SK-N-SH (cell line): ENCODE measurements around the gene FASTK. TPM values are rescaled to one million over a fixed set of nuclear protein-coding genes. Genes with fewer than 3 reads are reported as not detected.

Experiments
- CTCF ChIA-PET: fragments of 300-600, 350-600 bp; formaldehyde crosslinking; extraction: SDS; loops from one replicate; lab custom pipeline; 2021; lab: Yijun Ruan, JAX
- POLR2A ChIA-PET: fragments of 350-600 bp; sonication (Branson Sonifier 250); formaldehyde crosslinking; extraction: SDS; loops from one replicate; lab custom pipeline; 2020; ENCODE audit warnings: antibody characterized with exemption, inconsistent platforms; lab: Yijun Ruan, JAX
- DNase-seq: peaks from one replicate; pipeline ENCODE4 v3.0.0; 2012
- H2AFZ ChIP-seq: fragments of 200-600 bp; sonication (generic); 2 replicates; pipeline ENCODE4 v1.8.1; 2016; ENCODE audit warnings: antibody characterized with exemption, mild to moderate bottlenecking, low read depth
- H3F3A ChIP-seq: fragments of 200-600 bp; sonication (generic); replicated peaks from 2 replicates; pipeline ENCODE3; 2016; ENCODE audit warnings: antibody characterized with exemption, mild to moderate bottlenecking; ENCODE audit not compliant: insufficient read depth
- H3K27ac ChIP-seq, 2 experiments: fragments of 200-500 bp in 1 of 2; fragments of 200-600 bp in 1 of 2; sonication (Bioruptor generic) in 1 of 2; sonication (generic), shearing (Covaris generic) in 1 of 2; 2 replicates each; pipeline versions ENCODE4 v1.5.1 to v1.6.1; 2014 to 2016; ENCODE audit warnings: low read depth in 2 of 2, inconsistent platforms in 1 of 2, low read length in 1 of 2, mild to moderate bottlenecking in 1 of 2, mixed read lengths in 1 of 2
- H3K27me3 ChIP-seq: fragments of 200-600 bp; sonication (generic), shearing (Covaris generic); 2 replicates; pipeline ENCODE4 v1.6.1; 2016; ENCODE audit warnings: mixed run types; ENCODE audit not compliant: insufficient read depth
- H3K36me3 ChIP-seq, 2 experiments: fragments of 200-500 bp in 1 of 2; fragments of 200-600 bp in 1 of 2; sonication (Bioruptor generic) in 1 of 2; sonication (generic) in 1 of 2; replicated peaks in 1 of 2; 2 replicates each; pipeline versions ENCODE3 to v1.5.1; 2014 to 2016; ENCODE audit warnings: low read length in 1 of 2, mild to moderate bottlenecking in 1 of 2; ENCODE audit not compliant: insufficient read depth in 2 of 2, control insufficient read depth in 1 of 2
- H3K4me1 ChIP-seq, 2 experiments: fragments of 200-500 bp in 1 of 2; fragments of 200-600 bp in 1 of 2; sonication (Bioruptor generic) in 1 of 2; sonication (generic), shearing (Covaris generic) in 1 of 2; 2 replicates each; pipeline versions ENCODE4 v1.5.1 to v1.6.1; 2014 to 2016; ENCODE audit warnings: low read depth in 1 of 2, low read length in 1 of 2, mixed run types in 1 of 2; ENCODE audit not compliant: insufficient read depth in 2 of 2, control insufficient read depth in 1 of 2
- H3K4me2 ChIP-seq: fragments of 200-600 bp; sonication (generic), shearing (Covaris generic); 2 replicates; pipeline ENCODE4 v1.6.1; 2017; ENCODE audit warnings: mixed run types
- H3K4me3 ChIP-seq, 2 experiments: fragments of 200-500 bp in 1 of 2; fragments of 200-600 bp in 1 of 2; sonication (Bioruptor generic) in 1 of 2; sonication (generic), shearing (Covaris generic) in 1 of 2; 2 replicates each; pipeline versions ENCODE4 v1.5.1 to v1.8.1; 2014 to 2016; ENCODE audit warnings: low read depth in 2 of 2, inconsistent platforms in 1 of 2, low read length in 1 of 2, mild to moderate bottlenecking in 1 of 2, mixed read lengths in 1 of 2, moderate library complexity in 1 of 2
- H3K79me2 ChIP-seq: fragments of 200-600 bp; sonication (generic); 2 replicates; pipeline ENCODE4 v1.8.1; 2017; ENCODE audit warnings: mild to moderate bottlenecking; ENCODE audit not compliant: insufficient read depth
- H3K9ac ChIP-seq: fragments of 200-600 bp; sonication (generic); 2 replicates; pipeline ENCODE4 v1.6.1; 2017; ENCODE audit warnings: mixed run types
- H3K9me2 ChIP-seq: fragments of 200-600 bp; sonication (generic); 2 replicates; pipeline ENCODE4 v1.6.1; 2017; ENCODE audit warnings: mixed run types
- H3K9me3 ChIP-seq: fragments of 200-600 bp; sonication (generic); 2 replicates; pipeline ENCODE4 v1.6.1; 2017; ENCODE audit warnings: mixed run types, mild to moderate bottlenecking, moderate library complexity
- H4K20me1 ChIP-seq: fragments of 200-600 bp; sonication (generic); 2 replicates; pipeline ENCODE4 v1.6.1; 2017; ENCODE audit warnings: mild to moderate bottlenecking, mixed run types; ENCODE audit not compliant: insufficient read depth
- EP300 ChIP-seq, 2 experiments: IDR thresholded peaks; 2 replicates each; pipeline versions ENCODE4 v1.4.0 to v1.6.1; 2012; ENCODE audit warnings: borderline replicate concordance in 1 of 2, low read depth in 1 of 2, low read length in 1 of 2
- FOXJ3 ChIP-seq: sonication (generic); formaldehyde crosslinking; IDR thresholded peaks from 2 replicates; pipeline ENCODE4 v1.5.1; 2020; ENCODE audit warnings: mild to moderate bottlenecking, missing genetic modification reagents
- GATA2 ChIP-seq: sonication (generic); formaldehyde crosslinking; IDR thresholded peaks from 2 replicates; pipeline ENCODE4 v1.5.0; 2020; ENCODE audit warnings: mild to moderate bottlenecking, missing genetic modification reagents
- JUND ChIP-seq: IDR thresholded peaks from 2 replicates; pipeline ENCODE4 v1.4.0; 2012
- MEF2A ChIP-seq: IDR thresholded peaks from 2 replicates; pipeline ENCODE4 v1.4.0; 2012; ENCODE audit warnings: low read depth, borderline replicate concordance
- MXI1 ChIP-seq: IDR thresholded peaks from 2 replicates; pipeline ENCODE4 v1.6.1; 2012; ENCODE audit warnings: mild to moderate bottlenecking, low read depth, low read length, improper control_type of control experiment
- NFIC ChIP-seq: IDR thresholded peaks from 2 replicates; pipeline ENCODE4 v1.4.0; 2012; ENCODE audit warnings: borderline replicate concordance
- NRF1 ChIP-seq: IDR thresholded peaks from 2 replicates; pipeline ENCODE4 v1.6.1; 2012; ENCODE audit warnings: low read depth, mild to moderate bottlenecking, low read length
- RFX5 ChIP-seq: IDR thresholded peaks from 2 replicates; pipeline ENCODE4 v1.6.1; 2012; ENCODE audit warnings: mild to moderate bottlenecking, improper control_type of control experiment, low read length
- SIN3A ChIP-seq: IDR thresholded peaks from 2 replicates; pipeline ENCODE4 v1.6.1; 2012; ENCODE audit warnings: low read depth, mild to moderate bottlenecking, low read length, moderate library complexity, borderline replicate concordance
- TAF1 ChIP-seq: IDR thresholded peaks from 2 replicates; pipeline ENCODE4 v1.6.1; 2012; ENCODE audit warnings: low read depth, mild to moderate bottlenecking, low read length, moderate library complexity, borderline replicate concordance
- TCF12 ChIP-seq: IDR thresholded peaks from 2 replicates; pipeline ENCODE4 v1.4.0; 2012
- TEAD4 ChIP-seq: IDR thresholded peaks from 2 replicates; pipeline ENCODE4 v1.4.0; 2012; ENCODE audit warnings: mild to moderate bottlenecking, borderline replicate concordance; ENCODE audit not compliant: insufficient read depth
- WGBS: methylation state at CpG from one replicate; pipeline ENCODE4 v1.1.6; 2017; ENCODE audit warnings: low lambda C conversion rate; 5-methylcytosine and 5-hydroxymethylcytosine counted together
- polyA plus RNA-seq, 3 experiments: library from polyadenylated mRNA; depleted of rRNA; stranded (reverse); fragments of >200 nt; gene quantifications; 2 replicates each; pipeline ENCODE4 v1.2.3, GENCODE V29; 2012
- TF ChIP-seq, protein P1 (sequence below): IDR thresholded peaks from 2 replicates; pipeline ENCODE4 v1.4.0; 2012; ENCODE audit warnings: low read depth
- TF ChIP-seq, protein P2 (sequence below): IDR thresholded peaks from 2 replicates; pipeline ENCODE4 v1.4.0; 2012; ENCODE audit warnings: low read depth, borderline replicate concordance
- TF ChIP-seq, protein P3 (sequence below): IDR thresholded peaks from 2 replicates; pipeline ENCODE4 v1.6.1; 2012; ENCODE audit warnings: mild to moderate bottlenecking, low read depth, low read length, moderate library complexity
- TF ChIP-seq, protein P4 (sequence below): IDR thresholded peaks from 2 replicates; pipeline ENCODE4 v1.4.0; 2012; ENCODE audit warnings: low read depth, borderline replicate concordance

Gene FASTK
- polyA plus RNA-seq, 1 of the 3 experiments (the other 2 are of a cell fraction), result 125 TPM

DNA sequence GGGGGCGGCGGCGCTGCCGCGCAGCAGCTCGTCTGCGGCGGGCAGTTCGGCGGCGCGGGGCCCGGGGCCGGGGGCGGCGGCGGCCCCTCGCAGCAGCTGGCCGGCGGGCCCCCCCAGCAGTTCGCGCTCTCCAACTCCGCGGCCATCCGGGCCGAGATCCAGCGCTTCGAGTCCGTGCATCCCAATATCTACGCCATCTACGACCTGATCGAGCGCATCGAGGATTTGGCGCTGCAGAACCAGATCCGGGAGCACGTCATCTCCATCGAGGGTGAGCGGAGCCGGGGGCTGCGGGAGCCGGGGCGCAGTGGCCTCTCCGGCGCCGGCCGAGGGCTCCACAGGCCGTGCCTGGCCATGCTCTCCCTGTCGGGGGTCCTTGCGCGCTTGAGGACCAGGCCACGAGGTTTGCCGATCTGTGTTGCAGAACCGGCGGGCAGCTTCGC is 6.2 kb upstream of the FASTK start:
- 2% methylated on average over 10 of the region's 56 CpGs for WGBS
- no peak overlapping the region for H2AFZ ChIP-seq

DNA sequence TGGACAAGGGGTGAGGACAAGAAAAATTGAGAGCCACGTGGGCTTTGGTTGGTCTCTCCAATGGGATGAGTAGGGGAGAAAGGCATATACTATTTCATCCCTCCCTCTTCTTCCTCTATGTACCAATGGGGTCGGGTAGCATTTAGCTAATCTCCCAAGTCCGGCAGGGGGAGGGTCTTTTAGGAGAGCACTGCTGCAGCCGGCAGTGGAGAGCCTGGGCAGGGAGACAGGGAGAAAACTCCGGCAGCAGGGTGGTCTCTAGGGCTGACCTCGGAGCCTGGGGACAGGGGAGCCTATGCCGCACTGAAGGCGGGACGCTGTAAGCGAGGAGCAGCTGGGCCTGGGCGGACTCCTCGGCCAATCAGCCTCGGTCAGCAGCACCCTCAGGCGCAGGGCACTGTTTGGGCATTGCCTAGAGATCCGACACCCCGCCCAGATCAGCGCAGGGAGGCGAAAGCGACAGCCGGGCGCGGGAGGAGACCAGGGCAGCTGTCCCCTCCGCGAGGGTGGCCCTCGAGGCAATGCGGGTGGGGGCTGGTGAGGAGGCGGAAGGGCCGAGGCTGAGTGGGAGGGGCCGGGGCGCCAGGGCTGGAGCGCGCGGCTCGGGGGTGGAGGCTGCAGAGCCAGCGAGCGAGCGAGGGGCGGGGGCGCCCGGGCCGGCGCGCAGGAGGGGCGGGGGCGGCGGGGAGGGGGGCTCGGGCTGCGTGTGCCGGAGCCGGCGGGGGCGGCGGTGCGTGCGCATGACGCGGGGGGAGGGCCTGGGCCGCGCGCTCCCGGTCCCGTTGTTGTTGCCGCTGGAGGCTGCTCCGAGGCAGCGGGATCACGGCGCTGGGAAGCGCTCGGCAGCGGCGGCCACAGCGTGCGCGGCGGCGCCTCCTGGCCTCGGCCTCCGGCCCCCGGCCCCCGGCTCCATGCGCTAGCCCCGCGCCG is 5.3 kb upstream of the FASTK start, which contains the start of gene AGAP3:
AGAP3 (plus strand) TSS at position 785 of the 930 bp plus-strand sequence. CDS start 267 bp downstream, outside the sequence.
- CTCF ChIA-PET, result interaction anchor here (0.5 to 21.3 kb wide), 19 partner anchors 9 to 323 kb away, joined by 3 to 474 read pairs (median 4); partner anchors contain the start of genes ABCB8, CDK5 and SLC4A2
- peaks cover 34 to 58% of the 10 kb centered on the region in 2 experiments for H3K4me1 ChIP-seq
- TF ChIP-seq, protein P1, sequence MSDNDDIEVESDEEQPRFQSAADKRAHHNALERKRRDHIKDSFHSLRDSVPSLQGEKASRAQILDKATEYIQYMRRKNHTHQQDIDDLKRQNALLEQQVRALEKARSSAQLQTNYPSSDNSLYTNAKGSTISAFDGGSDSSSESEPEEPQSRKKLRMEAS, result peak; percentile 60
- TF ChIP-seq TEAD4 (no peak), NRF1 (peak; percentile 66), MEF2A (no peak), NFIC (no peak), TAF1 (peak; percentile 58), EP300 (IDR thresholded peaks at IDR 0.05; ENCODE audit: borderline replicate concordance in 1 of 2, low read depth in 1 of 2, low read length in 1 of 2) (peak in 1 of 2 experiments; percentile 25; a peak in 1 of 4 replicates), FOXJ3 (no peak), JUND (no peak), MXI1 (peak; percentile 46), TCF12 (peak; percentile 39; the same call in 1 of the 2 replicates), SIN3A (peak; percentile 44; the same call in 1 of the 2 replicates), RFX5 (no peak)
- TF ChIP-seq, protein P2, sequence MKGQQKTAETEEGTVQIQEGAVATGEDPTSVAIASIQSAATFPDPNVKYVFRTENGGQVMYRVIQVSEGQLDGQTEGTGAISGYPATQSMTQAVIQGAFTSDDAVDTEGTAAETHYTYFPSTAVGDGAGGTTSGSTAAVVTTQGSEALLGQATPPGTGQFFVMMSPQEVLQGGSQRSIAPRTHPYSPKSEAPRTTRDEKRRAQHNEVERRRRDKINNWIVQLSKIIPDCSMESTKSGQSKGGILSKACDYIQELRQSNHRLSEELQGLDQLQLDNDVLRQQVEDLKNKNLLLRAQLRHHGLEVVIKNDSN, result no peak
- TF ChIP-seq, protein P3, sequence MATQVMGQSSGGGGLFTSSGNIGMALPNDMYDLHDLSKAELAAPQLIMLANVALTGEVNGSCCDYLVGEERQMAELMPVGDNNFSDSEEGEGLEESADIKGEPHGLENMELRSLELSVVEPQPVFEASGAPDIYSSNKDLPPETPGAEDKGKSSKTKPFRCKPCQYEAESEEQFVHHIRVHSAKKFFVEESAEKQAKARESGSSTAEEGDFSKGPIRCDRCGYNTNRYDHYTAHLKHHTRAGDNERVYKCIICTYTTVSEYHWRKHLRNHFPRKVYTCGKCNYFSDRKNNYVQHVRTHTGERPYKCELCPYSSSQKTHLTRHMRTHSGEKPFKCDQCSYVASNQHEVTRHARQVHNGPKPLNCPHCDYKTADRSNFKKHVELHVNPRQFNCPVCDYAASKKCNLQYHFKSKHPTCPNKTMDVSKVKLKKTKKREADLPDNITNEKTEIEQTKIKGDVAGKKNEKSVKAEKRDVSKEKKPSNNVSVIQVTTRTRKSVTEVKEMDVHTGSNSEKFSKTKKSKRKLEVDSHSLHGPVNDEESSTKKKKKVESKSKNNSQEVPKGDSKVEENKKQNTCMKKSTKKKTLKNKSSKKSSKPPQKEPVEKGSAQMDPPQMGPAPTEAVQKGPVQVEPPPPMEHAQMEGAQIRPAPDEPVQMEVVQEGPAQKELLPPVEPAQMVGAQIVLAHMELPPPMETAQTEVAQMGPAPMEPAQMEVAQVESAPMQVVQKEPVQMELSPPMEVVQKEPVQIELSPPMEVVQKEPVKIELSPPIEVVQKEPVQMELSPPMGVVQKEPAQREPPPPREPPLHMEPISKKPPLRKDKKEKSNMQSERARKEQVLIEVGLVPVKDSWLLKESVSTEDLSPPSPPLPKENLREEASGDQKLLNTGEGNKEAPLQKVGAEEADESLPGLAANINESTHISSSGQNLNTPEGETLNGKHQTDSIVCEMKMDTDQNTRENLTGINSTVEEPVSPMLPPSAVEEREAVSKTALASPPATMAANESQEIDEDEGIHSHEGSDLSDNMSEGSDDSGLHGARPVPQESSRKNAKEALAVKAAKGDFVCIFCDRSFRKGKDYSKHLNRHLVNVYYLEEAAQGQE, result no peak

More for the DNA sequence above, 6.2 kb upstream of the FASTK start:
- peaks cover 25 to 49% of the 10 kb centered on the region in 2 experiments for H3K4me1 ChIP-seq
- peaks cover 44% of the 10 kb centered on the region for H4K20me1 ChIP-seq
- POLR2A ChIA-PET, result interaction anchor here (0.7 to 1.3 kb wide), 3 partner anchors 9 to 74 kb away, joined by 3 to 4 read pairs (median 3); no protein-coding TSS in a partner anchor
- peaks cover 20% of the 10 kb centered on the region for H3F3A ChIP-seq
- H3K79me2 ChIP-seq, result peaks cover 64% of the 10 kb centered on the region
- TF ChIP-seq, protein P4, sequence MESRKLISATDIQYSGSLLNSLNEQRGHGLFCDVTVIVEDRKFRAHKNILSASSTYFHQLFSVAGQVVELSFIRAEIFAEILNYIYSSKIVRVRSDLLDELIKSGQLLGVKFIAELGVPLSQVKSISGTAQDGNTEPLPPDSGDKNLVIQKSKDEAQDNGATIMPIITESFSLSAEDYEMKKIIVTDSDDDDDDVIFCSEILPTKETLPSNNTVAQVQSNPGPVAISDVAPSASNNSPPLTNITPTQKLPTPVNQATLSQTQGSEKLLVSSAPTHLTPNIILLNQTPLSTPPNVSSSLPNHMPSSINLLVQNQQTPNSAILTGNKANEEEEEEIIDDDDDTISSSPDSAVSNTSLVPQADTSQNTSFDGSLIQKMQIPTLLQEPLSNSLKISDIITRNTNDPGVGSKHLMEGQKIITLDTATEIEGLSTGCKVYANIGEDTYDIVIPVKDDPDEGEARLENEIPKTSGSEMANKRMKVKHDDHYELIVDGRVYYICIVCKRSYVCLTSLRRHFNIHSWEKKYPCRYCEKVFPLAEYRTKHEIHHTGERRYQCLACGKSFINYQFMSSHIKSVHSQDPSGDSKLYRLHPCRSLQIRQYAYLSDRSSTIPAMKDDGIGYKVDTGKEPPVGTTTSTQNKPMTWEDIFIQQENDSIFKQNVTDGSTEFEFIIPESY, result no peak
- TF ChIP-seq GATA2 (CRISPR knock-in tag), result 0 out of 2 replicates have a peak, but pooled peaks have one; percentile 42
- no peaks in the 10 kb centered on the region for H3K27me3 ChIP-seq
- CTCF ChIA-PET, result interaction anchor here (0.5 to 21.3 kb wide), 21 partner anchors 9 to 639 kb away, joined by 3 to 474 read pairs (median 4); partner anchors contain the start of genes ABCB8 and ASIC3
- no peaks in the 10 kb centered on the region for H3K9me3 ChIP-seq
- peak overlapping the region; percentile 58 to 87; a peak in 3 of 4 replicates for H3K27ac ChIP-seq
- peak overlapping the region; percentile 99 for H3K4me2 ChIP-seq
- peak; percentile 77 for DNase-seq
- H3K9me2 ChIP-seq, result no peaks in the 10 kb centered on the region
- peak overlapping the region; percentile 90 to 100 for H3K4me3 ChIP-seq
- H3K9ac ChIP-seq, result peak overlapping the region; percentile 88
- peaks cover 0 to 8% of the 10 kb centered on the region in 2 experiments for H3K36me3 ChIP-seq

More for the DNA sequence above, 5.3 kb upstream of the FASTK start, which contains the start of gene AGAP3:
- Histone ChIP-seq H3K36me3 (peaks cover 0 to 13% of the 10 kb centered on the region in 2 experiments), H4K20me1 (peaks cover 35% of the 10 kb centered on the region), H3K4me2 (peak within 1 kb of the TSS; percentile 99), H3K9me3 (no peaks in the 10 kb centered on the region), H3K79me2 (peaks cover 64% of the 10 kb centered on the region), H3K27ac (peak within 1 kb of the TSS; percentile 64 to 94), H3K9ac (peak within 1 kb of the TSS; percentile 88), H3K9me2 (no peaks in the 10 kb centered on the region), H3K4me3 (peak within 1 kb of the TSS; percentile 90 to 100), H2AFZ (peak within 1 kb of the TSS; percentile 72), H3F3A (peaks cover 20% of the 10 kb centered on the region), H3K27me3 (no peaks in the 10 kb centered on the region)
- peak; percentile 99 for DNase-seq
- WGBS, result 2% methylated on average over 71 of the region's 84 CpGs
- POLR2A ChIA-PET, result interaction anchor here (0.8 to 1.4 kb wide), 5 partner anchors 27 to 1356 kb away, joined by 3 read pairs; partner anchors contain the start of genes ABCB8, ABCF2 and NUB1
